ENCODE data around the gene RBM28. TPM values are rescaled to one million over a fixed set of nuclear protein-coding genes. Genes with fewer than 3 reads are reported as not detected.

Gene RBM28
- total and polyA plus RNA-seq, 10 of the 15 experiments (the other 5 are each of a cell fraction or from before 2014, with no cell fraction given): 14.3 to 50.4 (median 32.8) TPM

- ChIA-PET POLR2A (no interaction called here), CTCF (interaction anchor here (0.6 to 6.4 kb wide), 6 partner anchors 9 to 842 kb away, joined by 3 to 106 read pairs (median 6); partner anchors contain the start of gene RBM28), SMC1A (ENCODE audit: uncharacterized antibody, unreplicated experiment) (interaction anchor here (1.3 kb wide), 1 partner anchor 46 kb away, joined by 3 read pairs; no protein-coding TSS in a partner anchor), RAD21 (ENCODE audit: unreplicated experiment) (interaction anchor here (1.1 to 1.4 kb wide), 2 partner anchors 37 to 44 kb away, joined by 3 read pairs; no protein-coding TSS in a partner anchor)
- DNase-seq (ENCODE audit: low read depth, low spot score) (no peak), ATAC-seq (no peak), FAIRE-seq (no peak)
- H4K20me1 ChIP-seq (ENCODE audit: control insufficient read depth, insufficient read depth): no peaks in the 10 kb centered on the region
- TF ChIP-seq YBX1 (IDR thresholded peaks at IDR 0.05) (no peak), ZNF622 (IDR thresholded peaks at IDR 0.05) (no peak), CBX5 (IDR thresholded peaks at IDR 0.05; ENCODE audit: low read depth) (no peak), NFYA (IDR thresholded peaks at IDR 0.05; ENCODE audit: borderline replicate concordance, low read depth, low read length) (no peak), YY1 (IDR thresholded peaks at IDR 0.05; ENCODE audit: low read depth, low read length) (no peak), STAT3 (IDR thresholded peaks at IDR 0.05; ENCODE audit: low read depth, low read length) (no peak), USF2 (IDR thresholded peaks at IDR 0.05; ENCODE audit: borderline replicate concordance, low read depth, low read length) (no peak), BCL11A (IDR thresholded peaks at IDR 0.05; ENCODE audit: low read depth, low read length) (no peak), RB1 (IDR thresholded peaks at IDR 0.05; ENCODE audit: borderline replicate concordance) (no peak), HSF1 (IDR thresholded peaks at IDR 0.05; ENCODE audit: low read depth, low read length) (no peak)
- no peaks in the 10 kb centered on the region; a peak in 1 of 4 replicates for H3K27me3 ChIP-seq (replicated peaks in 1 of 2; ENCODE audit: control insufficient read depth in 2 of 2, insufficient read depth in 2 of 2, low read length in 1 of 2)
- no peaks in the 10 kb centered on the region for H3K4me1 ChIP-seq (ENCODE audit: control insufficient read depth, insufficient read depth, low read length)
- no peaks in the 10 kb centered on the region for H3K9me3 ChIP-seq (replicated peaks; ENCODE audit: control insufficient read depth, insufficient read depth, low read length)
- in situ Hi-C loops (cut with MboI) (no loop called here), intact Hi-C loops (cut with micrococcal nuclease; ENCODE audit: unreplicated experiment) (no loop called here)
- H2AFZ ChIP-seq (ENCODE audit: control insufficient read depth, low read depth, low read length): no peak overlapping the region
- peaks cover 0 to 3% of the 10 kb centered on the region in 2 experiments; a peak in 2 of 4 replicates for H3K36me3 ChIP-seq (ENCODE audit: control insufficient read depth in 2 of 2, insufficient read depth in 2 of 2, low read length in 1 of 2)
- 49% methylated on average over 3 of the region's 3 CpGs for WGBS (ENCODE audit: insufficient coverage, insufficient replicate concordance, low lambda C conversion rate, missing lambda C conversion rate)
- no TSS peak for BruUV-seq (replicated peaks)
- no peak overlapping the region for H3K4me3 ChIP-seq
- H3K4me2 ChIP-seq (ENCODE audit: control insufficient read depth, insufficient read depth): no peak overlapping the region
- no peaks in the 10 kb centered on the region for H3K79me2 ChIP-seq (ENCODE audit: control insufficient read depth, insufficient read depth, low read length)
- no peak overlapping the region for H3K27ac ChIP-seq (ENCODE audit: control insufficient read depth, insufficient read depth)
- H3K9ac ChIP-seq (ENCODE audit: control insufficient read depth, insufficient read depth, low read length): no peak overlapping the region
Observed at GRCh38 chr7:128390871-128391565, 47.3 kb upstream of the RBM28 start.
